ENCODE data around the gene NME7. TPM values are rescaled to one million over a fixed set of nuclear protein-coding genes. Genes with fewer than 3 reads are reported as not detected.

NME7 gene
- total RNA-seq, 1 donor from 2014 or later, result 60.6 TPM

DNA sequence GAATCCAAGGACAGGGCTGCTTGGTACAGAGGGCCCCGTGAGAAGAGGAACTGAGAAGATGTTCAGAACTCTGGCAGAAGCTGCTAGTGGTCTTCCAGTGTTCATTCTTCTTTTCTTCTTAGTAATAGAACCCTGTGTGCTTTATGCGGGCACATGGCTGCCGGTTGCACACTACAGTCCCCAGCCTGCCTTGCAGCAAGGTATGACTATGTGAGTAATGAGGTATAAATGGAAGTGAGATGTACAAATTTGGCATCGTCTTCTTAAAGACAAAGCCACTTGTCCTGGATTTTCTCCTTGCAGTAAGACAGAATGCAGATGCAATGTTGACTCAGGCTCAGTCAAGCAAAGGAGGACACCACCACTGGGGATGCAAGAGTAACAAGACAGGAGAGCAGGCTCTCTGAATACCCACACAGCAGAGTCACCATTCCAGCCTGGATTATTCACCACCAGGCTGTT lies 276.1 kb downstream of the NME7 start:
- Histone ChIP-seq H3K27ac (no peak overlapping the region), H3K4me2 (no peak overlapping the region), H4K20me1 (ENCODE audit: low read depth) (no peaks in the 10 kb centered on the region), H3K4me3 (no peak overlapping the region), H3F3A (ENCODE audit: low read depth) (peaks cover 10% of the 10 kb centered on the region), H3K79me2 (ENCODE audit: low read depth) (no peaks in the 10 kb centered on the region), H3K4me1 (peaks cover 4% of the 10 kb centered on the region), H3K27me3 (no peaks in the 10 kb centered on the region), H3K9me3 (ENCODE audit: low read depth) (no peaks in the 10 kb centered on the region), H2AFZ (replicated peaks) (no peak overlapping the region), H3K36me3 (no peaks in the 10 kb centered on the region), H3K9ac (no peak overlapping the region)
- no peaks in the 10 kb centered on the region for H3K36me3 Mint-ChIP-seq
- no peak for DNase-seq (ENCODE audit: low spot score)
- H3K27ac Mint-ChIP-seq, result no peak overlapping the region
- TF ChIP-seq EZH2 (IDR thresholded peaks at IDR 0.05) (no peak), EZH2phosphoT487 (IDR thresholded peaks at IDR 0.05) (no peak)
- TF ChIP-seq, protein P1, sequence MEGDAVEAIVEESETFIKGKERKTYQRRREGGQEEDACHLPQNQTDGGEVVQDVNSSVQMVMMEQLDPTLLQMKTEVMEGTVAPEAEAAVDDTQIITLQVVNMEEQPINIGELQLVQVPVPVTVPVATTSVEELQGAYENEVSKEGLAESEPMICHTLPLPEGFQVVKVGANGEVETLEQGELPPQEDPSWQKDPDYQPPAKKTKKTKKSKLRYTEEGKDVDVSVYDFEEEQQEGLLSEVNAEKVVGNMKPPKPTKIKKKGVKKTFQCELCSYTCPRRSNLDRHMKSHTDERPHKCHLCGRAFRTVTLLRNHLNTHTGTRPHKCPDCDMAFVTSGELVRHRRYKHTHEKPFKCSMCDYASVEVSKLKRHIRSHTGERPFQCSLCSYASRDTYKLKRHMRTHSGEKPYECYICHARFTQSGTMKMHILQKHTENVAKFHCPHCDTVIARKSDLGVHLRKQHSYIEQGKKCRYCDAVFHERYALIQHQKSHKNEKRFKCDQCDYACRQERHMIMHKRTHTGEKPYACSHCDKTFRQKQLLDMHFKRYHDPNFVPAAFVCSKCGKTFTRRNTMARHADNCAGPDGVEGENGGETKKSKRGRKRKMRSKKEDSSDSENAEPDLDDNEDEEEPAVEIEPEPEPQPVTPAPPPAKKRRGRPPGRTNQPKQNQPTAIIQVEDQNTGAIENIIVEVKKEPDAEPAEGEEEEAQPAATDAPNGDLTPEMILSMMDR (IDR thresholded peaks at IDR 0.05), result no peak
- no peak overlapping the region for H3K4me3 Mint-ChIP-seq
- peaks cover 4% of the 10 kb centered on the region for H3K4me1 Mint-ChIP-seq
- H3K9me3 Mint-ChIP-seq, result no peaks in the 10 kb centered on the region
- peaks cover 2% of the 10 kb centered on the region for H3K27me3 Mint-ChIP-seq (ENCODE audit: insufficient read depth, low read depth)

DNA sequence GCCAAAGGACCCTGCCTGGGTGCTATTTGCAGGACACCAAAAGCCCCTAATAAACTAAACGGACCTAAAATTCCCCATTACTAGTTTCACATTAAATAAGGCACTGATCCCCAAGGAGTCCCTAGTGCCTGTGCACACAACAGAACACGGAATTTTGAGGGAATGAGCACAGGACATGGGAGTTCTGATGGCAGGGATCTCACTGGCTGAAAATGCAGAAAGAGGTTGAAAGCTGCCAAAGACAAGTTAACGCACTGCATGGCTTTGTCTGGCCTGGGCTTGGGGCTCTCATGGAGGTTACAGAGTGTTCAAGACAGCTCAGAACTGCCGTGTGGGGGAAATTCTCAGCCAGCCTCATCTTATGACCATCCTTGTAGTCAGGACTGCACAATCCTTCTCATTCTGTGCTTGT lies 276.7 kb downstream of the NME7 start:
- no peaks in the 10 kb centered on the region for H4K20me1 ChIP-seq (ENCODE audit: low read depth)
- peaks cover 10% of the 10 kb centered on the region for H3F3A ChIP-seq (ENCODE audit: low read depth)
- H3K27me3 Mint-ChIP-seq (ENCODE audit: insufficient read depth, low read depth), result peaks cover 2% of the 10 kb centered on the region
- no peaks in the 10 kb centered on the region for H3K9me3 Mint-ChIP-seq
- H3K9me3 ChIP-seq (ENCODE audit: low read depth), result no peaks in the 10 kb centered on the region
- H3K27ac ChIP-seq, result no peak overlapping the region
- H3K4me1 Mint-ChIP-seq, result peaks cover 4% of the 10 kb centered on the region
- H3K27ac Mint-ChIP-seq, result no peak overlapping the region
- H3K36me3 Mint-ChIP-seq, result no peaks in the 10 kb centered on the region
- no peak for DNase-seq (ENCODE audit: low spot score)
- no peak for TF ChIP-seq EZH2phosphoT487 (IDR thresholded peaks at IDR 0.05)
- no peak overlapping the region for H3K9ac ChIP-seq
- H3K36me3 ChIP-seq, result no peaks in the 10 kb centered on the region
- no peak overlapping the region for H3K4me3 ChIP-seq
- no peak overlapping the region for H2AFZ ChIP-seq (replicated peaks)
- no peaks in the 10 kb centered on the region for H3K27me3 ChIP-seq
- H3K4me2 ChIP-seq, result no peak overlapping the region
- no peaks in the 10 kb centered on the region for H3K79me2 ChIP-seq (ENCODE audit: low read depth)
- no peak overlapping the region for H3K4me3 Mint-ChIP-seq
- H3K4me1 ChIP-seq, result peaks cover 4% of the 10 kb centered on the region

DNA sequence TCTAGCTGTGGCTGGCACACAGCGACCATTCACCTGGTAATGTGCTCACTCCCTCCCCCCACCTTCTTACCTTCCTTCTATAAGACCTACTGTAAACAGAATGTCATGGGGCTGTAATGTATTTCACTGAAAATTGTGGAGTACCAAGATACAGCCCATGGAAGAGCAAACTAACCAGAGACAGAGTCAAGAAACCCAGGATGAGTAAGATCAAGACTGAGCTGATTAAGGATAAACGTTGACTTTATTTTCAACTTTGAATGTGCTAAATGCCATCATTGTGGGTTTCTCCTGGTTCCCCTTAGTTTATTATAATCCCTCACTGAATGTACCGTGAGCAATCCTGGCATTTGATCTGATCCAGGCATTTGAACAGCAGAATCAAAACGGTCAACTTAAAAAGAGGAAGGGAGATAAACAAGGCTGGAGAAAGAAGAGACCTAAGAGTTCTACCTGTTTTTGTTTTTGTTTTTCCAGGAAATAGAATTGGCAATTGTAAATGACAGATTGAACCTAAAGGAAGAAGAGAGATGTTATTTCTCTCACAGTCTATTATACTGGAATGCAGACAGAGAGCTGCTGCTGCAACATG lies 277.2 kb downstream of the NME7 start:
- Histone ChIP-seq H3K27me3 (no peaks in the 10 kb centered on the region), H2AFZ (replicated peaks) (no peak overlapping the region), H3K27ac (no peak overlapping the region), H4K20me1 (ENCODE audit: low read depth) (no peaks in the 10 kb centered on the region), H3K79me2 (ENCODE audit: low read depth) (no peaks in the 10 kb centered on the region), H3K4me2 (no peak overlapping the region), H3K9ac (no peak overlapping the region), H3K4me3 (no peak overlapping the region), H3K9me3 (ENCODE audit: low read depth) (no peaks in the 10 kb centered on the region), H3F3A (ENCODE audit: low read depth) (peaks cover 10% of the 10 kb centered on the region), H3K36me3 (no peaks in the 10 kb centered on the region), H3K4me1 (peaks cover 4% of the 10 kb centered on the region)
- no peak overlapping the region for H3K4me3 Mint-ChIP-seq
- DNase-seq (ENCODE audit: low spot score), result no peak
- no peaks in the 10 kb centered on the region for H3K9me3 Mint-ChIP-seq
- H3K4me1 Mint-ChIP-seq, result peaks cover 4% of the 10 kb centered on the region
- TF ChIP-seq EZH2 (IDR thresholded peaks at IDR 0.05) (no peak), EZH2phosphoT487 (IDR thresholded peaks at IDR 0.05) (no peak)
- TF ChIP-seq, protein P1 (IDR thresholded peaks at IDR 0.05), result no peak
- no peak overlapping the region for H3K27ac Mint-ChIP-seq
- no peaks in the 10 kb centered on the region for H3K36me3 Mint-ChIP-seq
- peaks cover 2% of the 10 kb centered on the region for H3K27me3 Mint-ChIP-seq (ENCODE audit: insufficient read depth, low read depth)

DNA sequence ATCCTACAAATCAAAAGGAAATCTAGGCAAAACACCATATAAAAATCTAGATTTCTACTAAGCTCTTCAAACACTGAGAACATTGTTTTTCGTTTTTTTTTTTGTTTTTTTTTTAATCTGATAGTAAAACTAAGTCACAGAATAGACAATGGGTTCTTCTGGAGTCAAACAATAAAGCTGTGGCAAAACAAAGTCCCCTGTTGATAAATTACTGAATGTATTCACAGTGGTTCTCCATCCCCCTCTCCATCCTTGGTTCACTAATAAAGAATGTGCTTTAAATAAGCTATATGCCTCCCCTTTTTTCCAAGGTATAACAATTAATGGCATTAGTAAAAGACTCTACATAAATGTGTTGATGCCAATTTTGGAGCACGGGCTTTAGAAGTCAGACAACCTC lies 277.8 kb downstream of the NME7 start:
- TF ChIP-seq, protein P1 (IDR thresholded peaks at IDR 0.05), result no peak
- TF ChIP-seq EZH2phosphoT487 (IDR thresholded peaks at IDR 0.05) (no peak), EZH2 (IDR thresholded peaks at IDR 0.05) (no peak)
- Histone ChIP-seq H3K9ac (no peak overlapping the region), H3K36me3 (no peaks in the 10 kb centered on the region), H3K4me3 (no peak overlapping the region), H2AFZ (replicated peaks) (no peak overlapping the region), H3K9me3 (ENCODE audit: low read depth) (no peaks in the 10 kb centered on the region), H3F3A (ENCODE audit: low read depth) (peaks cover 10% of the 10 kb centered on the region), H3K27ac (no peak overlapping the region), H3K79me2 (ENCODE audit: low read depth) (no peaks in the 10 kb centered on the region), H3K4me2 (no peak overlapping the region), H3K4me1 (peaks cover 4% of the 10 kb centered on the region), H3K27me3 (no peaks in the 10 kb centered on the region), H4K20me1 (ENCODE audit: low read depth) (no peaks in the 10 kb centered on the region)
- Mint-ChIP-seq H3K4me1 (peaks cover 4% of the 10 kb centered on the region), H3K4me3 (no peak overlapping the region), H3K27me3 (ENCODE audit: insufficient read depth, low read depth) (peaks cover 2% of the 10 kb centered on the region), H3K9me3 (no peaks in the 10 kb centered on the region), H3K36me3 (no peaks in the 10 kb centered on the region), H3K27ac (no peak overlapping the region)
- no peak for DNase-seq (ENCODE audit: low spot score)
